IMR-90 (cell line): ENCODE results near the gene MXD4. TPM values are rescaled to one million over a fixed set of nuclear protein-coding genes. Genes with fewer than 3 reads are reported as not detected.
A peak's percentile ranks its signal among the peaks of the same experiment; 100 is the strongest.

Source experiments
- ATAC-seq: fragments of 200-7000 bp; cut with Tn5 transposase; 2 replicates; pipeline ENCODE4 v1.9.1; 2020; ENCODE audit warnings: low read depth, mild to moderate bottlenecking, moderate library complexity
- Bru-seq: library from RNA; stranded (reverse); fragments of 400-500 nt; gene quantifications from one replicate; lab custom pipeline; 2021; lab: Mats Ljungman, UMichigan
- BruChase-seq, 2 experiments: library from RNA; stranded (reverse); fragments of 400-500 nt; gene quantifications; one replicate each; lab custom pipeline; 2021; lab: Mats Ljungman, UMichigan
- BruUV-seq: library from RNA; stranded (reverse); fragments of 400-500 nt; replicated peaks from 2 replicates; lab custom pipeline; 2021; lab: Mats Ljungman, UMichigan
- CTCF ChIA-PET: fragments of 300-600 bp; formaldehyde crosslinking; extraction: SDS; loops from one replicate; lab custom pipeline; 2021; ENCODE audit warnings: antibody characterized with exemption; lab: Yijun Ruan, JAX
- POLR2A ChIA-PET: fragments of 300-600 bp; sonication (Branson Sonifier 250); formaldehyde crosslinking; loops from one replicate; lab custom pipeline; 2022; ENCODE audit warnings: antibody characterized with exemption; ENCODE audit not compliant: unreplicated experiment; lab: Charles Lee
- DNase-seq: peaks from one replicate; pipeline ENCODE4 v3.0.0; 2013
- H2AFZ ChIP-seq: replicated peaks from 2 replicates; pipeline ENCODE3; 2013; ENCODE audit warnings: low read length, mild to moderate bottlenecking; ENCODE audit not compliant: poor library complexity
- H2AK5ac ChIP-seq: 2 replicates; pipeline ENCODE4 v1.6.1; 2013; ENCODE audit warnings: low read depth, low read length, inconsistent platforms
- H2AK9ac ChIP-seq: replicated peaks from 2 replicates; pipeline ENCODE3; 2013; ENCODE audit warnings: mild to moderate bottlenecking, low read depth, low read length, moderate library complexity; ENCODE audit not compliant: poor library complexity
- H2BK120ac ChIP-seq: 2 replicates; pipeline ENCODE4 v1.6.1; 2013; ENCODE audit warnings: low read depth, low read length, inconsistent platforms
- H2BK15ac ChIP-seq: 3 replicates; pipeline ENCODE4 v1.6.1; 2013; ENCODE audit warnings: low read depth, low read length, inconsistent platforms
- H2BK20ac ChIP-seq: 2 replicates; pipeline ENCODE4 v1.6.1; 2013; ENCODE audit warnings: low read depth, mild to moderate bottlenecking, inconsistent platforms, low read length, moderate library complexity
- H2BK5ac ChIP-seq: 2 replicates; pipeline ENCODE4 v1.6.1; 2013; ENCODE audit warnings: mild to moderate bottlenecking, low read depth, low read length, inconsistent platforms; ENCODE audit not compliant: poor library complexity, severe bottlenecking
- H3K14ac ChIP-seq: replicated peaks from 2 replicates; pipeline ENCODE4 v1.6.1; 2013; ENCODE audit warnings: low read depth, low read length, inconsistent platforms
- H3K18ac ChIP-seq: 2 replicates; pipeline ENCODE4 v1.6.1; 2013; ENCODE audit warnings: low read depth, low read length, control low read depth
- H3K23ac ChIP-seq: 2 replicates; pipeline ENCODE4 v1.6.1; 2013; ENCODE audit warnings: low read depth, low read length, inconsistent platforms
- H3K27ac ChIP-seq: 2 replicates; pipeline ENCODE4 v1.5.1; 2013; ENCODE audit warnings: mild to moderate bottlenecking, control low read depth, low read length; ENCODE audit not compliant: insufficient read depth
- H3K27me3 ChIP-seq: 2 replicates; pipeline ENCODE4 v1.6.1; 2013; ENCODE audit warnings: low read length; ENCODE audit not compliant: control insufficient read depth, insufficient read depth
- H3K36me3 ChIP-seq: 2 replicates; pipeline ENCODE4 v1.6.1; 2013; ENCODE audit warnings: low read length, mixed read lengths; ENCODE audit not compliant: control insufficient read depth, insufficient read depth
- H3K4ac ChIP-seq: 2 replicates; pipeline ENCODE4 v1.6.1; 2013; ENCODE audit warnings: low read depth, low read length, inconsistent platforms
- H3K4me1 ChIP-seq: 2 replicates; pipeline ENCODE4 v1.6.1; 2013; ENCODE audit warnings: low read length, mixed read lengths; ENCODE audit not compliant: control insufficient read depth, insufficient read depth
- H3K4me2 ChIP-seq: 2 replicates; pipeline ENCODE4 v1.6.1; 2013; ENCODE audit warnings: low read depth, mild to moderate bottlenecking, control low read depth, low read length, moderate library complexity
- H3K4me3 ChIP-seq: 2 replicates; pipeline ENCODE4 v1.5.1; 2013; ENCODE audit warnings: low read depth, mild to moderate bottlenecking, control low read depth, low read length, moderate library complexity; ENCODE audit not compliant: insufficient read depth
- H3K56ac ChIP-seq: 2 replicates; pipeline ENCODE4 v1.6.1; 2013; ENCODE audit warnings: low read length, inconsistent platforms; ENCODE audit not compliant: insufficient read depth; ENCODE audit errors: extremely low read depth
- H3K79me1 ChIP-seq, 2 experiments: 2 replicates each; pipeline ENCODE4 v1.6.1; 2013; ENCODE audit warnings: low read length in 2 of 2, inconsistent platforms in 1 of 2, low read depth in 1 of 2
- H3K9ac ChIP-seq: 2 replicates; pipeline ENCODE4 v1.6.1; 2013; ENCODE audit warnings: low read depth, low read length, control low read depth
- H3K9me1 ChIP-seq: 2 replicates; pipeline ENCODE4 v1.6.1; 2013; ENCODE audit warnings: low read length, inconsistent platforms; ENCODE audit not compliant: insufficient read depth
- H3K9me3 ChIP-seq: 2 replicates; pipeline ENCODE4 v1.6.1; 2013; ENCODE audit warnings: low read length; ENCODE audit not compliant: control insufficient read depth, insufficient read depth
- H4K20me1 ChIP-seq: 2 replicates; pipeline ENCODE4 v1.6.1; 2013; ENCODE audit warnings: low read length, inconsistent platforms; ENCODE audit not compliant: insufficient read depth
- H4K5ac ChIP-seq: 2 replicates; pipeline ENCODE4 v1.6.1; 2013; ENCODE audit warnings: mild to moderate bottlenecking, low read depth, low read length, control low read depth
- H4K8ac ChIP-seq, 2 experiments: 2 replicates each; pipeline ENCODE4 v1.6.1; 2013; ENCODE audit warnings: low read depth in 2 of 2, low read length in 2 of 2, control low read depth in 1 of 2, inconsistent platforms in 1 of 2
- H4K91ac ChIP-seq: 2 replicates; pipeline ENCODE4 v1.6.1; 2013; ENCODE audit warnings: low read depth, low read length, inconsistent platforms; ENCODE audit not compliant: insufficient read depth
- CEBPB ChIP-seq: IDR thresholded peaks from 2 replicates; pipeline ENCODE4 v1.6.1; 2012; ENCODE audit warnings: low read depth, low read length, improper control_type of control experiment
- FOS ChIP-seq: fragments of 150-350 bp; IDR thresholded peaks from 2 replicates; pipeline ENCODE4 v1.6.1; 2016; ENCODE audit warnings: low read depth, low read length
- MAZ ChIP-seq: IDR thresholded peaks from 2 replicates; pipeline ENCODE4 v1.6.1; 2012; ENCODE audit warnings: low read depth, mild to moderate bottlenecking, low read length, improper control_type of control experiment, moderate library complexity, borderline replicate concordance
- MXI1 ChIP-seq: IDR thresholded peaks from 2 replicates; pipeline ENCODE4 v1.6.1; 2012; ENCODE audit warnings: low read depth, mild to moderate bottlenecking, low read length, moderate library complexity, borderline replicate concordance
- POLR2A ChIP-seq: IDR thresholded peaks from 2 replicates; pipeline ENCODE4 v1.6.1; 2012; ENCODE audit warnings: mild to moderate bottlenecking, low read depth, low read length
- SMC3 ChIP-seq: fragments of 150-350 bp; IDR thresholded peaks from 2 replicates; pipeline ENCODE4 v1.6.1; 2016; ENCODE audit warnings: low read depth, mild to moderate bottlenecking, antibody characterized with exemption, low read length, moderate library complexity
- USF2 ChIP-seq: fragments of 150-350 bp; IDR thresholded peaks from 2 replicates; pipeline ENCODE4 v1.6.1; 2017; ENCODE audit warnings: mild to moderate bottlenecking, antibody characterized with exemption, low read length, low read depth
- WGBS, 2 experiments: methylation state at CpG; one replicate each; pipeline versions ENCODE4 v1.1.5 to v1.1.7; 2013; ENCODE audit warnings: missing lambda C conversion rate in 2 of 2; ENCODE audit not compliant: insufficient read length in 1 of 2; ENCODE audit errors: extremely low coverage in 2 of 2; 5-methylcytosine and 5-hydroxymethylcytosine counted together
- dilution Hi-C: fragments of 300-500 bp; cut with HindIII; formaldehyde crosslinking; loops from one replicate; pipeline ENCODE4 v1.14.3; 2018; ENCODE audit warnings: low sequenced_read_pairs; ENCODE audit not compliant: unreplicated experiment
- in situ Hi-C: fragments of 300-500 bp; cut with MboI; formaldehyde crosslinking; loops from 3 replicates; pipeline ENCODE4 v1.14.3; 2019; ENCODE audit warnings: low sequenced_read_pairs, inconsistent platforms, mixed read lengths
- intact Hi-C: fragments of 100-400 bp; cut with micrococcal nuclease; formaldehyde crosslinking; loops from 2 replicates; pipeline ENCODE4 v1.10.0; 2022
- long read RNA-seq: library from polyadenylated mRNA; unstranded; transcript quantifications from one replicate; pipeline ENCODE4 v2.0.0, GENCODE V29; 2021; ENCODE audit not compliant: unreplicated experiment
- polyA plus RNA-seq, 3 experiments: library from polyadenylated mRNA; depleted of rRNA; stranded (reverse); fragments of >200 nt; gene quantifications; 2 replicates each; pipeline ENCODE4 v1.2.3, GENCODE V29; 2012; ENCODE audit warnings: low replicate concordance in 1 of 3
- total RNA-seq: library from RNA; depleted of rRNA; stranded (reverse); fragments of >200 nt; gene quantifications from 2 replicates; pipeline ENCODE4 v1.2.3, GENCODE V29; 2012; rRNA removed

Gene MXD4, protein sequence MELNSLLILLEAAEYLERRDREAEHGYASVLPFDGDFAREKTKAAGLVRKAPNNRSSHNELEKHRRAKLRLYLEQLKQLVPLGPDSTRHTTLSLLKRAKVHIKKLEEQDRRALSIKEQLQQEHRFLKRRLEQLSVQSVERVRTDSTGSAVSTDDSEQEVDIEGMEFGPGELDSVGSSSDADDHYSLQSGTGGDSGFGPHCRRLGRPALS
- total RNA-seq (22.8 and 25.6 TPM in 2 replicates), polyA plus RNA-seq (2012; rRNA removed) (54.4 and 63.6 TPM in 2 replicates), Bru-seq, nascent RNA (percentile 74 among the genes with signal in this experiment), BruChase-seq, experiment 1, labeled RNA remaining after a 6-hour chase (percentile 82 among the genes with signal in this experiment), BruChase-seq, experiment 2, labeled RNA remaining after a 2-hour chase (percentile 89 among the genes with signal in this experiment)
- polyA plus RNA-seq (2012; cell fraction: cytosol; rRNA removed) = 57.4 and 87.5 TPM in 2 replicates
- polyA plus RNA-seq (2012; cell fraction: nucleus; rRNA removed; ENCODE audit: low replicate concordance) = 81.6 and 159 TPM in 2 replicates
- long read RNA-seq, full-length matches to known transcripts = 273 of 382 reads
- long read RNA-seq, partial matches to known transcripts = 14 of 382 reads
- long read RNA-seq, other reads (novel, unspliced or antisense) = 95 of 382 reads

- Histone ChIP-seq H3K9me1 (peaks cover 4% of the 10 kb centered on the region; the same call in 1 of the 2 replicates), H3K4me3 (peak within 1 kb of the TSS; percentile 97), H3K79me1 (peaks cover 28 to 44% of the 10 kb centered on the region in 2 experiments), H3K9me3 (no peaks in the 10 kb centered on the region), H3K4me2 (peak within 1 kb of the TSS; percentile 83), H2BK20ac (no peak within 1 kb of the TSS), H3K4ac (peak within 1 kb of the TSS; percentile 87), H3K36me3 (peaks cover 23% of the 10 kb centered on the region; the same call in 1 of the 2 replicates), H3K4me1 (peaks cover 8% of the 10 kb centered on the region; the same call in 1 of the 2 replicates), H2AK9ac (peak within 1 kb of the TSS; percentile 99), H4K5ac (peak within 1 kb of the TSS; percentile 76), H4K91ac (peak within 1 kb of the TSS; percentile 63), H3K23ac (peak within 1 kb of the TSS; percentile 92), H2BK15ac (no peak within 1 kb of the TSS), H2AK5ac (peak within 1 kb of the TSS; percentile 87), H4K20me1 (peaks cover 32% of the 10 kb centered on the region), H2AFZ (peak within 1 kb of the TSS; percentile 92), H3K9ac (peak within 1 kb of the TSS; percentile 87), H3K27ac (peak within 1 kb of the TSS; percentile 89), H3K18ac (peak within 1 kb of the TSS; percentile 42; the same call in 1 of the 2 replicates), H3K27me3 (no peaks in the 10 kb centered on the region), H4K8ac (peak within 1 kb of the TSS; percentile 75 to 89), H2BK5ac (peak within 1 kb of the TSS; percentile 71), H3K14ac (peak within 1 kb of the TSS; percentile 85), H2BK120ac (peak within 1 kb of the TSS; percentile 56), H3K56ac (peak within 1 kb of the TSS; percentile 38; the same call in 1 of the 2 replicates)
- peak; percentile 1 for ATAC-seq
- TF ChIP-seq CEBPB (no peak), MAZ (no peak), FOS (no peak), POLR2A (peak; percentile 51), USF2 (no peak), MXI1 (no peak), SMC3 (no peak)
- no TSS peak for BruUV-seq
- in situ Hi-C loops (no loop called here), intact Hi-C loops (loop anchor here (5.0 to 10.0 kb wide), 3 partner anchors 91 to 206 kb away; partner anchors contain the start of genes CFAP99, RNF4 and ZFYVE28), dilution Hi-C loops (no loop called here)
- no peak for DNase-seq
- POLR2A ChIA-PET = no interaction called here
- 1% methylated on average over 46 of the region's 46 CpGs; no CpG with 5 or more reads in 1 of the 2 experiments for whole genome bisulfite sequencing, 2 experiments
- CTCF ChIA-PET = no interaction called here
Measured at GRCh38 chr4:2261853-2262144, at the start of gene MXD4. Gene MXD4 (minus strand): TSS chr4:2262109. CDS start chr4:2261980, 129 bp downstream.
